Naive thymus-derived CD8-positive, alpha-beta T cell (primary cell): ENCODE data around the gene TOPBP1. TPM values are rescaled to one million over a fixed set of nuclear protein-coding genes. Genes with fewer than 3 reads are reported as not detected.
A peak's percentile ranks its signal among the peaks of the same experiment; 100 is the strongest.
"Not testable (repeated sequence)": the region's sequence is repeated elsewhere in the genome, so short reads cannot be mapped to it uniquely, and the experiment has no call there.

Source experiments
- ATAC-seq, 2 donors: fragments of 150-1000 bp; cut with Tn5 transposase in 1 of 2; sonication (Bioruptor Pico), chemical (Tn5 transposase) in 1 of 2; 1 replicate in 1 of 2; 2 replicates in 1 of 2; pipeline ENCODE4 v1.10.0; 2021; ENCODE audit warnings: mild to moderate bottlenecking in 2 of 2, moderate library complexity in 2 of 2
- POLR2A ChIA-PET: fragments of 350-600 bp; sonication (Branson Sonifier 250); formaldehyde crosslinking; loops from one replicate; lab custom pipeline; 2021; ENCODE audit warnings: antibody characterized with exemption; lab: Charles Lee
- DNase-seq, 10 donors: peaks; one replicate each; pipeline versions ENCODE4 v3.0.0 to v3.0.0-alpha.2; 2020 to 2022
- H3K27ac Mint-ChIP-seq, 10 donors: one replicate each; pipeline ENCODE4 v1.8.0; 2020 to 2022; ENCODE audit warnings: mild to moderate bottlenecking in 10 of 10, mixed read lengths in 10 of 10, moderate library complexity in 4 of 10, inconsistent platforms in 1 of 10
- H3K27me3 Mint-ChIP-seq, 5 donors: one replicate each; pipeline ENCODE4 v1.8.0; 2021 to 2022; ENCODE audit warnings: mixed read lengths in 5 of 5
- H3K36me3 Mint-ChIP-seq, 3 donors: one replicate each; pipeline ENCODE4 v1.8.0; 2020 to 2022; ENCODE audit warnings: mixed read lengths in 3 of 3, mild to moderate bottlenecking in 2 of 3, inconsistent platforms in 1 of 3
- H3K4me1 Mint-ChIP-seq, 4 donors: one replicate each; pipeline ENCODE4 v1.8.0; 2021 to 2022; ENCODE audit warnings: mixed read lengths in 4 of 4
- H3K4me3 Mint-ChIP-seq, 10 donors: one replicate each; pipeline ENCODE4 v1.8.0; 2020 to 2022; ENCODE audit warnings: mild to moderate bottlenecking in 10 of 10, mixed read lengths in 10 of 10, moderate library complexity in 6 of 10, inconsistent platforms in 1 of 10
- H3K9me3 Mint-ChIP-seq, 9 donors: one replicate each; pipeline ENCODE4 v1.8.0; 2020 to 2022; ENCODE audit warnings: mixed read lengths in 9 of 9, mild to moderate bottlenecking in 3 of 9, inconsistent platforms in 1 of 9, moderate library complexity in 1 of 9
- polyA plus RNA-seq, 3 donors: library from polyadenylated mRNA; unstranded; fragments of 300-500 nt; fragmentation: Illumina TruSeq; gene quantifications; one replicate each; pipeline ENCODE4 v1.2.3, GENCODE V29; 2021
- total RNA-seq, 8 experiments: library from RNA in 2 of 8; stranded (reverse) in 2 of 8; gene quantifications; one replicate each; pipeline ENCODE4 v1.2.3 and lab custom pipeline; 2021 to 2026

TOPBP1 gene
- total and polyA plus RNA-seq, 5 experiments from 2014 or later: 5.3 to 35.5 (median 11.0) TPM

- Mint-ChIP-seq H3K4me1 (no peaks in the 10 kb centered on the region), H3K9me3 (peaks cover 0 to 12% (median 0%) of the 10 kb centered on the region in 9 donors), H3K4me3 (no peak overlapping the region), H3K27ac (no peak overlapping the region), H3K36me3 (peaks cover 0 to 6% (median 0%) of the 10 kb centered on the region in 3 donors), H3K27me3 (no peaks in the 10 kb centered on the region)
- no peak for DNase-seq
- no peak for ATAC-seq
- POLR2A ChIA-PET: no interaction called here
Observed at GRCh38 chr3:133694288-133695268, 32.8 kb upstream of the TOPBP1 start.

GRCh38 chr3:133693821-133694220 is 32.1 kb upstream of the TOPBP1 start:
- H3K9me3 Mint-ChIP-seq: peaks cover 0 to 8% (median 0%) of the 10 kb centered on the region in 9 donors
- peaks cover 0 to 6% (median 0%) of the 10 kb centered on the region in 3 donors for H3K36me3 Mint-ChIP-seq
- no peak overlapping the region for H3K4me3 Mint-ChIP-seq
- DNase-seq (no peak), ATAC-seq (no peak)
- H3K27me3 Mint-ChIP-seq: no peaks in the 10 kb centered on the region
- no peak overlapping the region for H3K27ac Mint-ChIP-seq
- POLR2A ChIA-PET: no interaction called here
- no peaks in the 10 kb centered on the region for H3K4me1 Mint-ChIP-seq

GRCh38 chr3:133692759-133693158 is 31.0 kb upstream of the TOPBP1 start:
- DNase-seq (no peak), ATAC-seq (no peak)
- Mint-ChIP-seq H3K27me3 (no peaks in the 10 kb centered on the region), H3K36me3 (no peaks in the 10 kb centered on the region), H3K27ac (no peak overlapping the region), H3K4me1 (no peaks in the 10 kb centered on the region), H3K4me3 (no peak overlapping the region), H3K9me3 (no peaks in the 10 kb centered on the region)
- POLR2A ChIA-PET: no interaction called here

- POLR2A ChIA-PET: no interaction called here
- no peak for DNase-seq
- no peak for ATAC-seq
Observed at GRCh38 chr3:133691273-133692107, 29.7 kb upstream of the TOPBP1 start.

GRCh38 chr3:133677993-133678392 is 16.3 kb upstream of the TOPBP1 start:
- ATAC-seq, POLR2A ChIA-PET, H3K4me3 Mint-ChIP-seq, DNase-seq: not testable (repeated sequence)
- peaks cover 35 to 88% (median 65%) of the 10 kb centered on the region in 5 donors for H3K27me3 Mint-ChIP-seq
- H3K27ac Mint-ChIP-seq: peak overlapping the region in 1 of 10 donors; percentile 49
- peaks cover 4 to 12% (median 5%) of the 10 kb centered on the region in 3 donors for H3K36me3 Mint-ChIP-seq
- H3K9me3 Mint-ChIP-seq: peaks cover 0 to 18% (median 7%) of the 10 kb centered on the region in 9 donors
- peaks cover 4 to 16% (median 7%) of the 10 kb centered on the region in 4 donors for H3K4me1 Mint-ChIP-seq

More at GRCh38 chr3:133691273-133692107, 29.7 kb upstream of the TOPBP1 start:
- peaks cover 0 to 2% (median 0%) of the 10 kb centered on the region in 5 donors for H3K27me3 Mint-ChIP-seq
- H3K4me3 Mint-ChIP-seq: no peak overlapping the region
- H3K27ac Mint-ChIP-seq: no peak overlapping the region
- no peaks in the 10 kb centered on the region for H3K36me3 Mint-ChIP-seq
- H3K4me1 Mint-ChIP-seq: no peaks in the 10 kb centered on the region
- H3K9me3 Mint-ChIP-seq: peaks cover 0 to 3% (median 0%) of the 10 kb centered on the region in 9 donors

- H3K27me3 Mint-ChIP-seq: peaks cover 32 to 86% (median 66%) of the 10 kb centered on the region in 5 donors
- DNase-seq: no peak
Observed at GRCh38 chr3:133676336-133677118, 14.8 kb upstream of the TOPBP1 start.

GRCh38 chr3:133675631-133676335 is 14.0 kb upstream of the TOPBP1 start:
- H3K27me3 Mint-ChIP-seq: peaks cover 32 to 83% (median 67%) of the 10 kb centered on the region in 5 donors
- DNase-seq: no peak
- H3K9me3 Mint-ChIP-seq: peaks cover 0 to 9% (median 4%) of the 10 kb centered on the region in 9 donors
- peaks cover 2 to 5% (median 4%) of the 10 kb centered on the region in 3 donors for H3K36me3 Mint-ChIP-seq
- no peak overlapping the region for H3K4me3 Mint-ChIP-seq
- H3K27ac Mint-ChIP-seq: no peak overlapping the region
- ATAC-seq: no peak
- peaks cover 4 to 16% (median 7%) of the 10 kb centered on the region in 4 donors for H3K4me1 Mint-ChIP-seq
- POLR2A ChIA-PET: no interaction called here

More at GRCh38 chr3:133676336-133677118, 14.8 kb upstream of the TOPBP1 start:
- Mint-ChIP-seq H3K9me3 (peaks cover 0 to 9% (median 4%) of the 10 kb centered on the region in 9 donors), H3K27ac (no peak overlapping the region), H3K4me1 (peaks cover 4 to 16% (median 7%) of the 10 kb centered on the region in 4 donors), H3K4me3 (no peak overlapping the region), H3K36me3 (peaks cover 2 to 5% (median 4%) of the 10 kb centered on the region in 3 donors)
- no peak for ATAC-seq
- POLR2A ChIA-PET: no interaction called here

- peak in 1 of 2 donors; percentile 33 for ATAC-seq
- Mint-ChIP-seq H3K27me3 (peaks cover 33 to 69% (median 55%) of the 10 kb centered on the region in 5 donors), H3K27ac (peak overlapping the region in 1 of 10 donors; percentile 40), H3K9me3 (peaks cover 0 to 9% (median 3%) of the 10 kb centered on the region in 9 donors), H3K36me3 (peaks cover 0 to 5% (median 2%) of the 10 kb centered on the region in 3 donors), H3K4me1 (peaks cover 5 to 16% (median 7%) of the 10 kb centered on the region in 4 donors), H3K4me3 (peak overlapping the region in 5 of 10 donors; percentile 20 to 69 (median 53))
- POLR2A ChIA-PET: no interaction called here
- no peak for DNase-seq
Observed at GRCh38 chr3:133674290-133674919, 12.7 kb upstream of the TOPBP1 start.

GRCh38 chr3:133673746-133674145 is 12.0 kb upstream of the TOPBP1 start:
- H3K4me1 Mint-ChIP-seq: peaks cover 5 to 16% (median 7%) of the 10 kb centered on the region in 4 donors
- H3K9me3 Mint-ChIP-seq: peaks cover 0 to 9% (median 3%) of the 10 kb centered on the region in 9 donors
- peaks cover 33 to 65% (median 52%) of the 10 kb centered on the region in 5 donors for H3K27me3 Mint-ChIP-seq
- DNase-seq: no peak
- peak overlapping the region in 1 of 10 donors; percentile 5 for H3K4me3 Mint-ChIP-seq
- no peak overlapping the region for H3K27ac Mint-ChIP-seq
- no peak for ATAC-seq
- H3K36me3 Mint-ChIP-seq: peaks cover 0 to 5% (median 2%) of the 10 kb centered on the region in 3 donors
- POLR2A ChIA-PET: no interaction called here

GRCh38 chr3:133672461-133672860 is 10.7 kb upstream of the TOPBP1 start:
- Mint-ChIP-seq H3K9me3 (peaks cover 0 to 2% (median 0%) of the 10 kb centered on the region in 9 donors), H3K27ac (no peak overlapping the region), H3K4me1 (peaks cover 5 to 16% (median 7%) of the 10 kb centered on the region in 4 donors), H3K4me3 (no peak overlapping the region), H3K36me3 (peaks cover 0 to 2% (median 2%) of the 10 kb centered on the region in 3 donors), H3K27me3 (peaks cover 25 to 55% (median 42%) of the 10 kb centered on the region in 5 donors)
- POLR2A ChIA-PET: no interaction called here
- DNase-seq: no peak
- ATAC-seq: no peak

GRCh38 chr3:133670525-133670995 is 8.8 kb upstream of the TOPBP1 start:
- H3K36me3 Mint-ChIP-seq: no peaks in the 10 kb centered on the region
- peaks cover 1 to 9% (median 6%) of the 10 kb centered on the region in 4 donors for H3K4me1 Mint-ChIP-seq
- H3K27ac Mint-ChIP-seq: no peak overlapping the region
- no peak for ATAC-seq
- H3K4me3 Mint-ChIP-seq: no peak overlapping the region
- POLR2A ChIA-PET: no interaction called here
- peaks cover 14 to 38% (median 26%) of the 10 kb centered on the region in 5 donors for H3K27me3 Mint-ChIP-seq
- DNase-seq: no peak
- H3K9me3 Mint-ChIP-seq: no peaks in the 10 kb centered on the region
